ENCODE measurements around the gene SOCS3.

- TF ChIP-seq CTCF (conservative IDR thresholded peaks at IDR 0.05; ENCODE audit: low read length) (peak; percentile 53), EZH2phosphoT487 (IDR thresholded peaks at IDR 0.05; ENCODE audit: borderline replicate concordance, low read depth, low read length) (no peak)
Observed at GRCh38 chr17:78314683-78315354, 45.1 kb downstream of the SOCS3 start.

Measured in OCI-LY7 (cell line).